HG03159 (cell line): ENCODE measurements around the gene NGLY1.

Experiments
- ATAC-seq: cut with Tn5 transposase; IDR thresholded peaks from one replicate; pipeline ENCODE4 v1.9.1; 2021; ENCODE audit warnings: mild to moderate bottlenecking, moderate library complexity; ENCODE audit not compliant: unreplicated experiment

The NGLY1 gene, protein sequence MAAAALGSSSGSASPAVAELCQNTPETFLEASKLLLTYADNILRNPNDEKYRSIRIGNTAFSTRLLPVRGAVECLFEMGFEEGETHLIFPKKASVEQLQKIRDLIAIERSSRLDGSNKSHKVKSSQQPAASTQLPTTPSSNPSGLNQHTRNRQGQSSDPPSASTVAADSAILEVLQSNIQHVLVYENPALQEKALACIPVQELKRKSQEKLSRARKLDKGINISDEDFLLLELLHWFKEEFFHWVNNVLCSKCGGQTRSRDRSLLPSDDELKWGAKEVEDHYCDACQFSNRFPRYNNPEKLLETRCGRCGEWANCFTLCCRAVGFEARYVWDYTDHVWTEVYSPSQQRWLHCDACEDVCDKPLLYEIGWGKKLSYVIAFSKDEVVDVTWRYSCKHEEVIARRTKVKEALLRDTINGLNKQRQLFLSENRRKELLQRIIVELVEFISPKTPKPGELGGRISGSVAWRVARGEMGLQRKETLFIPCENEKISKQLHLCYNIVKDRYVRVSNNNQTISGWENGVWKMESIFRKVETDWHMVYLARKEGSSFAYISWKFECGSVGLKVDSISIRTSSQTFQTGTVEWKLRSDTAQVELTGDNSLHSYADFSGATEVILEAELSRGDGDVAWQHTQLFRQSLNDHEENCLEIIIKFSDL

DNA sequence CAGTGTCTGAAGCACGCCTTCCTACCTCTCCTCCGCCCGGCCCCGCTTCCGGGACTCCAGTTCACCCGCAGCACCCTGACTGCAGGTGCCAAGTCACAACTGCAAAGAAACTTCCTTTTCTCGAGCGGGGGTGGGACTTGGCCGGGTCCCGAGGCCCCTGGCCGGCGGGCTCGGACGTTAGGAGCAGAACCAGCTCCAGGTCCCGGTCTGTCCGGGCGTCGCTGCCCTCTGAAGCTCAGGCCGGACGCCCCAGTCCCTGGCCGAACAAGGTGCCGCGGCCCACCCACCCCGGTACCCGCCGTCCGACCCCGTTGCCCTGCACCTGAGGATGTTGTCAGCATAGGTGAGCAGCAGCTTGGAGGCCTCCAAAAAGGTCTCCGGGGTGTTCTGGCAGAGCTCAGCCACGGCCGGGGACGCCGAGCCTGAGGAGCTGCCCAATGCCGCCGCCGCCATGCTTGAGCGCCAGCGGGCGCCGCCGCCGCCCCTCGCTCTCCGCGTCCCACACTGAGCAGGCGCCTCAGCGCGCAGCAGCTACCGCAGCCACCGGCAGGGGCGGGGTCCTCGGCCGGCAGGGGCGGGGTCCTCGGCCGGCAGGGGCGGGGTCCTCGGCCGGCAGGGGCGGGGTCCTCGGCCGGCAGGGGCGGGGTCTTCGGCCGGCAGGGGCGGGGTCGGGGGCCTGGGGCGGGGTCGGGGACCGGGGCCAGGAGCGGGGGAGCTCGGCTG is at the start of gene NGLY1:
Gene NGLY1, minus strand, starts transcription at position 506 of the 723 bp plus-strand sequence. Its CDS starts 53 bp downstream, at position 453.
- peak; percentile 73 for ATAC-seq

DNA sequence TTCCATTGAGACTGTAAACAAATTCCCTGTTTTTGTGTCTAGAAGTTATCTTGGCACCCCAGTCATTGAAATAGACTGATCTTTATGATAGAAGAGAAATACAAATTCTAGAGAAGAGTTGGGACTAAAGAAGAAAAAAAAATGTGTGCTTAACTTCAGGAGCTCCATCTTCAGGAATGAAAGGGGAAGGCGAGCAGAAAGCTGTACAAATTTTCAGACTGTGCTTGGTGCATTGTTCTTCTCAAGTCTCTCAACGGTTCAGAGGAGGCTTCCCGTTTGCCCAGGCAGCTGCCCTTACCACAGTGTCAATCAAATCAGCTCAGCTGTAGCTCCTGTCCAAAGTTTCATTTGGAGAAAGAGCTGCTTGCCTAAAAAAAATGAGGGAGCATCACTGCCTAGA is 48.3 kb upstream of the NGLY1 start:
- ATAC-seq: no peak

DNA sequence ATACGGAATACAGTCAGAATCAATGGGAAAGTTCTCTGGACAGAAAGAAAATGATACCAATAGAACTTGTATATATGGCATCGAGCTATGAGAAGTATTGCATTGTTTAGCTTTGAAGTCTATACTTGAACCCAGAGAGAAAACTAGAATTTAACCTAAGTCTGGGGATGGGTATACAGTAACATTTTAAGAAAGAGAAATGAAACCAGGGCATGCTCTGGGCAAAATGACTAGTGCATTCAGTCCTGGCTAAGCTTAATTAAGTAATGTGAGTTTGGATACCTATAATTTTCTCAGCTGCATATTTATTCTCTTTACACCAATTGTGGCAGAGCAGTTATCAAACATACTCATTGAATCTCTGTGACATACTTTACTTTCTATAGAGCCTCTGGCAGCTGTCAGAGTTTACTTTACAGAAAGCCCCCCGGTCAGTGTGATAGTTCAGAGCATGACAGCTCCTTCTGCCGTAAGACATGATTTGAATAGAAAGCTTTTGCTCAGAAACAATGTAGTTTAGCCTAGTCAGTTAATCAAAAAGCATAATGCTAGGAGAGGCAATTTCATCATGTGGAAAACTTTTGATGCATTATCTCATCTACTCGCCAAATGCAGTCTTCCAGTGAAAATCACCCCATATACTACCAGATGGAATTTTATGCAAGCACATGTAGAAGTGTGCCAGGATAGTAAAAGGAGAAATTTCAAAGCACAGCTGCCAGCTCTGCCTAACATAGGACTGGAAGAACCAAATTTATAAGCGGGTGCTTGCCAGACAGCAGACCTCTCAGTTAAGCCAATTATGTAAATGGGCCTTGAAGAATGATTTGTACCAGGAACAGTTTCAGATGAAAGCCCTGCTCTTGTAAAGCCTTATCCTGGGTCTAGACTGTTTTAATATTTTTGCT is 47.4 kb upstream of the NGLY1 start:
- no peak for ATAC-seq

DNA sequence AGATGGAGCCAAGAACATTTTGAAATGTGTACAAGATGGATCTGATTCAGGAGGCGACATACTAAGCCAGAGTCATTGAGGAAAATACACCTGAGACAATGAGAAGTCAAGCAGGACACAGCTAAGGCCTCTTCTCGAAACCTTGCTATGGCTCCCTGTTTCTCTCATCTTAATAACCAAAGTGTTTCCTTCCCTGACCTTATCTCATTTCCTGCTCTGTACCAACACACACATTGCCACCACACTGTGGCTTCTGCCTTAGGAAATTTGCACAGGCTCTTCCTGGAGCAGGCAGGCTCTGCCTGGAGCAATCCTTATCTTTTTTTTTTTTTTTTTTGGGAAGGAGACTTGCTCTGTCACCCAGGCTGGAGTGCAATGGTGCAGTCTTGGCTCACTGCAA is 43.3 kb upstream of the NGLY1 start:
- no peak for ATAC-seq

DNA sequence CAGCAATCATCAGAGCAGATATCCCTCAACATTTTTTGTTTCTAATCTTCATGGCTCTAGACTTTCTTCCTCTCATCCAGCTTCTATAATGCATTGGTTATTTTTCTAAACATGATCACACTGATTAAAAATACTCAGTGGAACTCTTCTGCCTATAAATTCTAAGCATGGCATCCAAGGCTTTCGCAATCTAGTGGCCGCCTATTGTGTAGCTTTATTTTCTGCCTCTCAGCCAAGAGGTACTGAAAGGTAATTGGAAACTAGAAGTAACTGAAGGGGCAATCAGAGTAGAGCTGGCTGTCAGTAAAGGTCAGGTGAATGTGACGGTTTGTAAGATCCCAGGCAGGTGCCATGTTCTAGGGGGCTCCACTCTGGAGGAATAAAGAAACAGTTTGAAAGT is 40.1 kb upstream of the NGLY1 start:
- ATAC-seq: no peak

DNA sequence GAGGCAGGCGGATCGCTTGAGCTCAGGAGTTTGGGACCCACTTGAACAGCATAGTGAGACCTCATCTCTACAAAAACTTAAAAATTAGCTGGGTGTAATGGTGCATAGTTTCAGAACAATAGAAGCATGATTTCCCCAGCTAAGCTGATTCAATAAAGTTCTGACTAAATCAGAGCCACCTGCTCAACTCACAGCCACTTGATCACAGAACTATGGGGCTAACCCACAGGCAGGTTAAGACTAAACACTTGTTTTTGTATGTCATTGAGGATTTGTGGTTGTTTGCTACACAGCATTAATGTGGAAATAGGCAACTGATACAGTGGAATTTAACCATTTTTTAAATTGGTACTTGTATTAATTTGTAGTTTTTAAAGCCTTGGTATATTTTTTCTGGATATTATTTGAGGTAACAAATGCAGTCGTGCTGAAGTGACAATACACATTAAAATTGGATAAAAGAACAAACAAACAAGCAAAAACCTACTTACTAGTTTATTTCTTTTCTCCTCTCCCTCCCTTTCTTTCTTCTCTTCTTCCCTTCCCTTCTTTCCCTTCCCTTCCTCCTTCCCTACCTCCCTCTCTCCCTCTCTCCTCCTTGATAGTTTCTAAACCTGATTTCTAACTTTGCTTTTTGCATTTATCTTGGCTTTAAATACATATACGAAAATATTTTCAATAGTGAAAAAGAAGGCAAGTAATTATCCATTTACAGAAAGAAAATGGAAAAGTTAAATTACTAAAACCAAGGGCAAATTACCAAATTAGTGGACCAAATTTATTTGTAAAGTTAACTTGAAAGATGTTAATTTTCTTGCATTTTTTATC is 38.7 kb upstream of the NGLY1 start:
- ATAC-seq: no peak

DNA sequence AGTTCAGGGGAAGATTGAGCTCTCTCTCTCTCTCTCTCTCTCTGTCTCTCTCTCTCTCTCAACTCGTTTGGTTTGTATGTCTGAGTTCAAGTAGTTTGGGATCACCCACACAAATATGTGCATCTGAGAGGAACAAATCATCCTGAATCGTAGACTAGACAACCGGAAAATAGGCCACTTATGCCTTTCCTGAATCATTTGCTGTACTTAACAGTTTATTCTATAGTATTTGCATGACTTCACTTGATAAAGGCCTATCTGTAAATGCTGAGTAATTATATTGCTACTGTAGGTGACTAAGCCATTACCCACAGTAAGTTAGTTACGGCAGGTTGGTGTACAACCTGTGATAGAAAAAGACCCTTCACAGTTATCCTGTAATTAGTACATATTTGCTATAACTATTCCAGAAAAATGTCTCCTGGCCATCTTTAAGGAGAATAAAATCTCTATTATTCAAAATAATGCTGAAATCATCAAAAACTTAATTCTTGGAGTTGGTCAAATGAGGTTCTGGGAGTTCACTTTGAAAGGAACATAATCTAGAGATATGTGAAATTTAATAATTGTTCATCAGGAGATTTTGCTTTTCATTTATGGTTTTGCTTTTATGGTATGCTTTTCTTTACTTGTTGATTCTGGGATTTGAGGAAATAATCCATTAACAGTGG is 37.7 kb upstream of the NGLY1 start:
- ATAC-seq: no peak

DNA sequence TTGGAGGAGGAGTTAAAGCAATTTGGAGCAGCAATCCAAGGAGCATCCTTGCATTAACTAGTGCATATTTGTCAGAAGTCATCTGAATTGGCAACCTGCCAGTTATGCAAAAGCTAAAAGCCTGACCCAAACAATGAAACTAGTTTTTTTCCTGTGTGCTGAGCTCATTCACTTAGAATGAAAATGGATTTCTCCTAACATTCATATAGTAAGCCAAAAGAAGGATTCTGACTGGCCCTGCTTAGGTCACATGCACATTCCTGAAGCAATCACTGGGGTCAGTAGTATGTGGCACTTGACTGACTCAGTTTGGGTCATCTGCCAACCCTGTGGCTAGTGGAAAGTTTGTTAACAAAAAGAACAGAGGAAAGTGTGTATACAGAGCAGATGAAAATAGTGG is 37.1 kb upstream of the NGLY1 start:
- ATAC-seq: no peak

DNA sequence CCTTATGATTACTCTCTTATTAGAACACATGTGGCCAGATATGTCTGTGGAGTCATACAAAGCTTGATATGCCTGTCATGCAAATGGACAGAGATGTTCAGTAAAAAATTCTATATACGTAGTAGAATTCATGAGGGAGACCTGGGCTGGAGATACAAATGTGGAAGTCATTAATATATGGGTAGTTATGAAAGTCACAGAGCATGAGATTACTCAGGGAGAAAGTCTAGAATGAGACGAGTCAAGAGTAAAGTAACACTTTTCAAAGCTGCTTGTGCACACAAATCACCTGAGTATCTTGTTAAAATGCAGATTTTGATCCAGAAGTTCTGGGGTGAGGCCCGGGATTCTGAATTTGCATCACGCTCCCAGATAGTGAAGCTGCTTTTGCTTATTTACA is 35.1 kb upstream of the NGLY1 start:
- no peak for ATAC-seq

DNA sequence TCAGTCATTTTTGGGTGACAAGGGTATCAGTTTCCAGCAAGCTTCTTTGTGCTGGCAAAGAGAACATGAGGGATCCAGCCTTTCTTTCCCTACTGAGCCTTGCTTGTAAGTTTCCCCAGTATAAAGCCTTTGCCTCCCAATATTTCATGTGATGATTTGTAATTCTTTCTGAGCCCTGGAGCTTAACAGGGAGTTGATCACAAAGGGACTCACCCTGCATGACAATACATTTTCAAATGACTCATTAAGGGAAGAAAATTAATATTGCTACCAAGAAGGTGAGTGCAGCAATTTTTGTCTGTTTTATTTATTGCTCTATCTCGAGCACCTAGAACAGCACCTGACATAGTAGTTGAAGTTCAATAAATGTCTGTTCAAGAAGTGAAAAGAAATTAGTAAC is 34.4 kb upstream of the NGLY1 start:
- no peak for ATAC-seq

DNA sequence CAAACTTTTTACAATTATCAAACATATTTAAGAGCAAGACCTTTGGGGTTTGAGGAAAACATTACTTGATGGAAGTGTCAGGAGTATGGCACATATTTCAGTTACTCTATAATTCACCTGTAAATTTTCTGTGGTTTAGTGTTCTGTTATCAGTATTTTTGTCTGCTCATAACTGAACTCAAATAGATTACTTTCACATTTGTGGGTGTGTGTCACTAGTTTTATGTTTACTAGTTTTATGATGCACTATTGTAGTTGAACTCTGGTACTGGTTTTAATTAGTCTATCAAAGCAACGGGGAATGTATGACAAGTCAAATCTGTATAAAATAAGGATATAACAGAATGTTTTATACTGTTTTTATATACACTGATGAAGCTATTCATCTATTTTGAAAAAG is 33.9 kb upstream of the NGLY1 start:
- ATAC-seq: no peak

DNA sequence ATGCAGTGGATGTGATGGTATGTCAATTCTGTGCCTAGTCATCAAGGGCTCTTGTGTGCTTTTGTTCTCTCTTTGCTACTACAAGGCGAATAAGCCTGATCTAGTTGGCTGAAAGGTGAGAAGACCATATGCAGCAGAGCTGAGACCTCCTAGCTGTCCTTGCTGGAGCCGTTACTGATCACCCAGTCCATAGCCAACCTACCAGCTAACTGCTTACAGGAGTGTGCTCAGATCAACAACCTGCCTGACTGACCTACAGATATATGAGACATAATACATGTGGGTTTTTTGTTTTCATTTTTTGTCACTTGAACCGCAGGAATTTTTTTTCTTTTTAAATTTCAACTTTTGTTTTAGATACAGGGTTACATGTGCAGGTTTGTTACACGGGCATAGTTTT is 29.4 kb upstream of the NGLY1 start:
- no peak for ATAC-seq

DNA sequence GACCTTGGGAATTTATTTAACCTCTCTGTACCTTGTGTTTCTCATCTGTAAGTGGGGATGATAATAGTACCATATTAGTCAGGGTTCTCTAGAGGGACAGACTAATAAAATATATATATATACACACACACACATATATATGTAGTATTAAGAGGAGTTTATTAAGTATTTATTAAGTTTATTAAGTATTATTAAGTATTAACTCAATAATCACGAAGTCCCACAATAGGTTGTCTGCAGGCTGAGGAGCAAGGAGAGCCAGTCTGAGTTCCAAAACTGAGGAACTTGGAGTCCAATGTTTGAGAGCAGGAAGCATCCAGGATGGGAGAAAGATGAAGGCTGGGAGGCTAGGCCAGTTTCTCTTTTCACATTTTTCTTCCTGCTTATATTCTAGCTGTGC is 21.4 kb upstream of the NGLY1 start:
- no peak for ATAC-seq

DNA sequence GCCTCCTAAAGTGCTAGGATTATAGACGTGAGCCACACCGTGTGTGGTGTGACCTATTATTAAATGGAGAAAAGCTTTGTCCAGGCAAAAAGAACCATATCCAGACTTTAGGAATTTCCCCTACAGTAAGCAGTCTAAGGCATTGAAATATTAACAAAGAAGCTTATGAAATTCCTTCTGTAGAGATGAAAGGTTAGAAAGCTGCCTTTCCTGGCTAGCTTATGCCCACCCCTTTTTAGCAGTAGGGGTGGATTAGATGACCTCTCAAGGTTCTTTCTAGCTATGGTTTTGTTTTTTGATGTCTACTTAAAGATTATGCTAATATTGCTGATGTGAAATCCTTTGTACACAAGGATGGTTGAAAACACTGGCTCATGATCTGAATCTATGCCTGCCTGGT is 20.6 kb upstream of the NGLY1 start:
- ATAC-seq: no peak

DNA sequence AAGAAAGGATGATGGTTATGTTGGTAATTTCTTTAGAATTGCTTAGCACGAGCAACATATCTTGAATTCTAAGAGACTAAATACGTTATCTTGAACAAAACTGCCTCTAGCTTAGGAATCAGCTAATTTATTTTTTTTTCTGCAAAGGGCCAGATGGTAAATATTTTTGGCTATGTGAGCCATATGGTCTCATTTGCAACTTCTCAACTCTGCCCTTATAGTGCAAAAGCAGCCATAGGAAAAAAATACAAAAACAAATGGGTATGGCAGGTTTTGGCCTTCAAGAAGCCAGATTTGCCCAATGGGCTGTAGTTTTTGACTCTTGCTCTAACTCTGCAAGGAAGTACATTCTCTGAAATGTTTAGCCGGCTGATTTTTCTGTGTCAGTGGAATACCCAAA is 18.5 kb upstream of the NGLY1 start:
- ATAC-seq: no peak

DNA sequence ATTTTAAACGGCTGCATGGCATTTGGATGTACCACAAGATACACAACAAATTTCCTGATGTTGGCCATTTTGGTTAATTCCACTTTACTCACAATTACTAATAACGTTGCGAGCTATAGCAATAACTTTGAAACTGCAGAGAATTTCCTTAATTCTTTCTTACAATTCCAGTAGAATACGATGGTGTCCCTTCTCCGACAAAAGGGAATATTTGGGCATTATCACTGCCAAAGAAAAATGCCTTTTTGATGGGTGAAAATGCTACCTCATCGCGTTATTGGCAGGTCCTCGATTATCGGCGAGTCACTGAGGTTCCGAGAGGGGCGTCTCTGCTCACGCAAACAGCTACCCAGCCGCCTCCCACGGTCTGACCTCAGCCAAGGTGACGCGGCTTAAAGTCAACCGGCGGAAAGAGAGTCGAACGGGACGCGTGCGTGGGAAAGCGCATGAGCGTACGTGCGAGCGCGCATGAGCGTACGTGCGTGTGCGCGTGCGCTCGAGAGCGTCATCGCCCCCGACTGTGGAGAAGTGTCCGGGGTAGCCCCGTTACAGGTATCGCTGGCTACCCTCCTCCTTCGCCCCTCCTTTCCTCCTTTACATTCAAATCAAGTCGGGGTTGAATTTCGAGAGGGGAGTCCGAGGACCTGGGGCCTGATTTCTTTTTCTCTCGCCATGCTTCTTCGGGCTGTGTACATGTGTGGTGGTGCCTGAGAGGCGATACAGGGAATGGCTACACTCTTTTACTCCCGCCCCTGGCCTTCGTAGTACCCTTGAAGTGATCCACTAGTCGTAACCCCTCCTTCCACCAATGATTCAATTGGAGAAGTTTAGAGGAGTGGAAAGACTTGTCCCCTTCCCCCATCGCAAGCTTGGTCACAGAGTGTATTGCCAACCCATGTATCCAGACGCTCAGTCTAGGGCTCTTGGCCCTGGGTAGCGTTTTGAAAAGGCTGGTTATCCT is 6.6 kb upstream of the NGLY1 start, which contains the start of gene OXSM:
Gene OXSM, plus strand, starts transcription at position 495 of the 961 bp plus-strand sequence. CDS start 931 bp downstream, outside the sequence.
- ATAC-seq: peak; percentile 95

DNA sequence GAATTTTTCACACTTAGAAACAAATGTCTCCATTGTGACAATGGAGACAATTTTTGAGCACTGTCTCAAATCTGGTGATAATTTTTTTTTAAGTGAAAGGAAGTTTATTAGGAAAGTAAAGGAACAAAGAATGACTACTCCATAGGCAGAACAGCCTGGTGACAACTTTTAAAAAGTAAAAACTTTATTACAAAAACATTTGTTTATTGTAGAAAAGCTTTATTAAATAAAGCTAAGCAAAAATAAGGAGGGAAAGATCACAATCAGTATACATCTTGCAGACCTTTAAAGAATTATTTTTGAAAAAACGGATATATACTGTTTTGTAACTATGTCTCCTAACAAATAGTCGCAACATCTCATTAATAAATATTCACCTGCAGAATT is 6.0 kb upstream of the NGLY1 start:
- ATAC-seq: no peak

DNA sequence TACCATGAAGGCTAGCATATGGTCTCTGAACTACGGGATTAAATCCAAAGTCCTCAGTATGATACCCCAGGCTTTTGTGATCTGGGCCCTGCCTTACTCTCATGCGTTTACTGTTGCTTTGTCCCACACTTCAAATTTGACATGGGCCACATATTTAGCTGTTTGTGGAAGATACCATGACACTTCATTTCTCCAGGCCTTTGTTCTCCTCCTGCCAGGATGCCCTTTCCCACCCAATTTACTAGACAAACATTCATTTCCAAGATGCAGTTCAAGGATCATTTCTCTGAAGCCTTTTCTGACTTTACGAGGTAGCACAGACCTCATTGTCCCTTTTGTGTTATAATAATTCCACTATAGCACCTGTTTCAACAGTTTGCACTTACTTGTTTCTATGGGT is 4.4 kb upstream of the NGLY1 start:
- no peak for ATAC-seq
